ENCODE measurements around the gene OR2B2.
"Not testable (repeated sequence)": the region's sequence is repeated elsewhere in the genome, so short reads cannot be mapped to it uniquely, and the experiment has no call there.

The OR2B2 gene

DNA sequence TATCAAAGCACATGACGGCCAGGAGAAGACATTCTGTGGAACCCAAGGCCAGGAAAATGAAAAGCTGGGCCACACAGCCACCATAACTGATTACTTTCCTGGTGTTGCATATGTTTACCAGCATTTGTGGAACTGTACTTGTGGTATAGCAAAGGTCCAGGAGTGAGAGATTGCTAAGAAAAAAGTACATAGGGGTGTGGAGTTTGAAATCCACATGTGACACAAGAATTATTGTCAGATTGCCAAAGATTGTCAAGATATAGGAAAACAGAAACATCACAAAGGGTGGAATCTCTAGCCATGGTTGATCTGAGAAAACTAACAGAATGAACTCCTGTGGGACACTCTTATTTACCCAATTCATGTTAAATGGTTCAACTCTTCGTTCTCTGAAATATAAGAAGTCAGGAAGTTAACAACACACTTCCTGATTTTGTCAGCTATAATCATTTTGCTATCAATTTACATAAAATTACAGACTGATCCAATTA lies at the start of gene OR2B2:
Gene OR2B2, minus strand, starts transcription at position 441 of the 491 bp plus-strand sequence. Its CDS starts 77 bp downstream, at position 364.
- in situ Hi-C loops (cut with MboI; ENCODE audit: low sequenced_read_pairs, unreplicated experiment), result no loop called here
- TF ChIP-seq, protein P1, sequence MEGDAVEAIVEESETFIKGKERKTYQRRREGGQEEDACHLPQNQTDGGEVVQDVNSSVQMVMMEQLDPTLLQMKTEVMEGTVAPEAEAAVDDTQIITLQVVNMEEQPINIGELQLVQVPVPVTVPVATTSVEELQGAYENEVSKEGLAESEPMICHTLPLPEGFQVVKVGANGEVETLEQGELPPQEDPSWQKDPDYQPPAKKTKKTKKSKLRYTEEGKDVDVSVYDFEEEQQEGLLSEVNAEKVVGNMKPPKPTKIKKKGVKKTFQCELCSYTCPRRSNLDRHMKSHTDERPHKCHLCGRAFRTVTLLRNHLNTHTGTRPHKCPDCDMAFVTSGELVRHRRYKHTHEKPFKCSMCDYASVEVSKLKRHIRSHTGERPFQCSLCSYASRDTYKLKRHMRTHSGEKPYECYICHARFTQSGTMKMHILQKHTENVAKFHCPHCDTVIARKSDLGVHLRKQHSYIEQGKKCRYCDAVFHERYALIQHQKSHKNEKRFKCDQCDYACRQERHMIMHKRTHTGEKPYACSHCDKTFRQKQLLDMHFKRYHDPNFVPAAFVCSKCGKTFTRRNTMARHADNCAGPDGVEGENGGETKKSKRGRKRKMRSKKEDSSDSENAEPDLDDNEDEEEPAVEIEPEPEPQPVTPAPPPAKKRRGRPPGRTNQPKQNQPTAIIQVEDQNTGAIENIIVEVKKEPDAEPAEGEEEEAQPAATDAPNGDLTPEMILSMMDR (IDR thresholded peaks at IDR 0.05; ENCODE audit: borderline replicate concordance, control extremely low read depth, extremely low read depth, insufficient read depth, missing control alignments), result no peak
- DNase-seq (ENCODE audit: low spot score), result no peak

DNA sequence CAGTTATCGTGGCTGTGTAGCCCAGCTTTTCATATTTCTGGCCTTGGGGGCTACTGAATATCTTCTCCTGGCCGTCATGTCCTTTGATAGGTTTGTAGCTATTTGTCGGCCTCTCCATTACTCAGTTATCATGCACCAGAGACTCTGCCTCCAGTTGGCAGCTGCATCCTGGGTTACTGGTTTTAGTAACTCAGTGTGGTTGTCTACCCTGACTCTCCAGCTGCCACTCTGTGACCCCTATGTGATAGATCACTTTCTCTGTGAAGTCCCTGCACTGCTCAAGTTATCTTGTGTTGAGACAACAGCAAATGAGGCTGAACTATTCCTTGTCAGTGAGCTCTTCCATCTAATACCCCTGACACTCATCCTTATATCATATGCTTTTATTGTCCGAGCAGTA lies 45.3 kb upstream of the OR2B2 start:
- in situ Hi-C loops (cut with MboI; ENCODE audit: low sequenced_read_pairs, unreplicated experiment), result no loop called here
- TF ChIP-seq, protein P1 (IDR thresholded peaks at IDR 0.05; ENCODE audit: borderline replicate concordance, control extremely low read depth, extremely low read depth, insufficient read depth, missing control alignments), result no peak
- DNase-seq (ENCODE audit: low spot score), result no peak

DNA sequence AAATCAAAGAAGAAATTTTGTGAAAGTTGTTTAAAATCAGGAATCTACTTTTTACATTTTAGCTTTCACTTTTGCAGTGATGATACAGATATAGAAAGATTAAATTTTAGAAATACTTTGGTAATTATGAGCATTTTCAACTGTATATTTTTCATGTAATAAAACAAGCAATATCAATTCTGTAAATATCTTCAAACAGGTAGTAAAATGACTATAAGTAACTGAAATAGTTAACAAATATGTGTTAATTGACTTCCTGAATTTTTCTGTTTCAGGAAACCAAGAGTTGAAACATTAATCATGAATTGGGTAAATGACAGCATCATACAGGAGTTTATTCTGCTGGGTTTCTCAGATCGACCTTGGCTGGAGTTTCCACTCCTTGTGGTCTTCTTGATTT lies 44.7 kb upstream of the OR2B2 start, which contains the start of gene OR2B6:
Gene OR2B6, plus strand, starts transcription at position 301 of the 400 bp plus-strand sequence. Its CDS starts 0 bp downstream, at position 301.
- TF ChIP-seq, protein P1 (IDR thresholded peaks at IDR 0.05; ENCODE audit: borderline replicate concordance, control extremely low read depth, extremely low read depth, insufficient read depth, missing control alignments), result no peak
- DNase-seq (ENCODE audit: low spot score), result no peak
- in situ Hi-C loops (cut with MboI; ENCODE audit: low sequenced_read_pairs, unreplicated experiment), result no loop called here

DNA sequence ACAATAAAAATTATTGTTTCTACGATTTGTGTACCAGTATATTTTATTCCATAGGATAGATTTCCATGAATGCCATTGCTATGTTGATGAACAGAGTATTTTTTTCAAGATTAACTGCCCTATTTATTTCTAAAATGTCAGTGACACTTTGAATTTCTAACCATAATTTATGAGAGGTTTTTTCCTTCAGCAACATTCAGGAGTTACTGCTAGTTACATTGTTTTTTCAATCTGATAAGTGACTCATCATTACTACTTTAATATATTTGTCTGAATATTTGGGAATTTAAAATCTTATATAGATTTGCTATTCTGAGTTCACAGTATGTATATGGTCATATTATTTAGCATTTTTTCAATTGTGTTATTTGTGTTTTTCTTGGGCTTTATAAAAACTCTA lies 38.8 kb upstream of the OR2B2 start:
- in situ Hi-C loops (cut with MboI; ENCODE audit: low sequenced_read_pairs, unreplicated experiment), result no loop called here
- DNase-seq (ENCODE audit: low spot score), result no peak
- TF ChIP-seq, protein P1 (IDR thresholded peaks at IDR 0.05; ENCODE audit: borderline replicate concordance, control extremely low read depth, extremely low read depth, insufficient read depth, missing control alignments), result no peak

DNA sequence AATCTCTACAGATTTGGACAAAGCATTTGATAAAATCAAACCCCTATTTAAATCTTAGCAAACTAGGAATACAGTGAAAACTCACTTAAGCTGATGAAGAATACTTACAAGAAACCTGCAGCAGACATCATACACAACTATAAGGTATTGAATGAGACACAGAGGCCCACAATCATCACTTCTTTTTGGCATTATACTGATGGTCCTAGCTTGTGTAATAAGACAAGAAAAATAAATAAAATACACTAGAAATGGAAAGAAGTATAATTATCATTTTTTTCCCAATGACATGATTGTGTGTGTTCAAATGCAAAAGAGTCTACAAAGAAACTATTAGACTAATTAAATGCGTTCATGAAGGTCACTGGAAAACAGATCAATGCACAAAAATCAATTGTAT lies 36.0 kb upstream of the OR2B2 start:
- DNase-seq (ENCODE audit: low spot score), result no peak
- in situ Hi-C loops (cut with MboI; ENCODE audit: low sequenced_read_pairs, unreplicated experiment), result no loop called here
- TF ChIP-seq, protein P1 (IDR thresholded peaks at IDR 0.05; ENCODE audit: borderline replicate concordance, control extremely low read depth, extremely low read depth, insufficient read depth, missing control alignments), result no peak

DNA sequence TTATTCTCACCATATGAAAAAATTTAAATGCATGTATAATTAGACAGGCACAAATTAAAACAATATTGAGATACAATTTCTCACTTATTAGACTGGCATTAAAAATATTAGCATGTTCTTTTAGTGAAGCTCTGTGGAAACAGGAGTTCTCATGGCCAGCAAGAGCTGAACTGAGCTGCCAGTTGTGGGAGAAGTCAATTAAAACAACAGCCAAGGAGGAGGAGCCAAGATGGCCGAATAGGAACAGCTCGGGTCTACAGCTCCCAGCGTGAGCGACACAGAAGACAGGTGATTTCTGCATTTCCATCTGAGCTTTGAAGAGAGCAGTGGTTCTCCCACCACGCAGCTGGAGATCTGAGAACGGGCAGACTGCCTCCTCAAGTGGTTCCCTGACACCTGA lies 30.9 kb upstream of the OR2B2 start:
- in situ Hi-C loops (cut with MboI; ENCODE audit: low sequenced_read_pairs, unreplicated experiment), result not testable (repeated sequence)

DNA sequence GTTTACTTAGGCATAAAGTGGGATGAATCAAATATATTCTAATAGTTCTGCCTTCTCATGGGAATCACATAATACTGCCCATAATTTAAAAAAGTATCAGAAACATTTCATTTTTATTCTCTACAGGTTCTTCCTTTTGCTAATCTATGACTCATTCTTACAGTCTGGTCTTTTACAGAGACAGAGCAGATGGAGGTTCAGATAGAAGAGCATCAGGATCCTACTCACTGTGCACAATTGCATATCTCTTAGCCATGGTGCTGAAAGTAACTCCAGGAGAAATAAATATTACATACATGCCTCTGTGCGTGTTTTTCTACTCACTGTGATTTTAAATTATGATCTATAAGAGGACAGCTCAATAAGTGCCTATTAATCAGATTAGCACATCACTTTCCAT lies 28.6 kb upstream of the OR2B2 start:
- TF ChIP-seq, protein P1 (IDR thresholded peaks at IDR 0.05; ENCODE audit: borderline replicate concordance, control extremely low read depth, extremely low read depth, insufficient read depth, missing control alignments), result no peak
- in situ Hi-C loops (cut with MboI; ENCODE audit: low sequenced_read_pairs, unreplicated experiment), result no loop called here
- no peak for DNase-seq (ENCODE audit: low spot score)

More for the DNA sequence above, 30.9 kb upstream of the OR2B2 start:
- DNase-seq (ENCODE audit: low spot score), result not testable (repeated sequence)
